ENCODE data around the gene DNTT.

DNTT gene

GRCh38 chr10:96377816-96378294 lies 73.6 kb downstream of the DNTT start:
- no peak for DNase-seq (ENCODE audit: low read depth in 2 of 2)

- DNase-seq (ENCODE audit: low read depth in 2 of 2), result no peak
These were observed 74.5 kb downstream of the DNTT start for GRCh38 chr10:96378741-96379140.

- no peak for DNase-seq (ENCODE audit: low read depth in 2 of 2)
These were observed 75.5 kb downstream of the DNTT start for GRCh38 chr10:96379758-96380157.

- no peak for DNase-seq (ENCODE audit: low read depth in 2 of 2)
These were observed 76.6 kb downstream of the DNTT start for GRCh38 chr10:96380821-96381220.

- no peak for DNase-seq (ENCODE audit: low read depth in 2 of 2)
These were observed 80.3 kb downstream of the DNTT start for GRCh38 chr10:96384506-96384905.

GRCh38 chr10:96387161-96387560 lies 82.9 kb downstream of the DNTT start:
- DNase-seq (ENCODE audit: low read depth in 2 of 2), result no peak

GRCh38 chr10:96387601-96388000 lies 83.4 kb downstream of the DNTT start:
- DNase-seq (ENCODE audit: low read depth in 2 of 2), result no peak

Data from stimulated activated CD8-positive, alpha-beta memory T cell treated with anti-CD3 and anti-CD28 coated beads, Interleukin-15, amount 100 ng/mL, for 4 hours (primary cell).